HG02678 (cell line): Measurements from ENCODE around the gene KCNC1.

Experiments
- ATAC-seq: cut with Tn5 transposase; IDR thresholded peaks from one replicate; pipeline ENCODE4 v1.9.1; 2021; ENCODE audit warnings: mild to moderate bottlenecking, moderate library complexity; ENCODE audit not compliant: unreplicated experiment

Gene KCNC1

GRCh38 chr11:17736579-17736893, 2.0 kb downstream of the KCNC1 start:
- no peak for ATAC-seq

- no peak for ATAC-seq
Observed at GRCh38 chr11:17736930-17737817, 2.6 kb downstream of the KCNC1 start.

GRCh38 chr11:17738151-17738973, 3.8 kb downstream of the KCNC1 start:
- ATAC-seq = no peak

- ATAC-seq = no peak
Observed at GRCh38 chr11:17739945-17740338, 5.4 kb downstream of the KCNC1 start.

DNA sequence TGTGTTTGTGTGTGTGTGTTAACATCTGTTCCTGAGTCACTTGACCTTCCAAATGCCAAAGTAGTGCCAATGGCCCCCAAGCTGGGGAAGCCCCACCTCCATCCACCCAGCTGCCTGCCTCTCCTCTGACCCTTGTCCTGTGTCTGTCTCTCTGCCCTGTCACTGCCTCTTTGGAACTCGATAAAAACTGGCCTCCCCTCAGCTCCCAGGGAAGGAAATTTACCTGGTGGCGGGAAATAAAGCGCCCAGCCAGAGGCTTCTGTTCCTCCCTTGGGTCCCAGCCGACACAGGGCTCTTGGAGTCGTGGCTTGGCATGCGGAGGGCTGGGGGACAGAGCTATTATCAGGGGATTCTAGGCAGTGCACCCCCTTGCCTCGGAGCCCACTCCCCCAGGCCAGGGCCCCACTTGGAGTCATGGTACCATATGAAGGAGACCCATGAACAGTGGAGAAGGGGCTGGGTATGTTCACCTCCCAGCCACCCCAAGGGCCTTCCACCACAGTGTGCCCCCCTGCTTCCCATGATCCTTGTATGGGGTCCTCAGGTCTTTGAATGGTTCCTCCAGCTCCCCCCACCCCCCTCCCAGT, 6.2 kb downstream of the KCNC1 start:
- no peak for ATAC-seq

DNA sequence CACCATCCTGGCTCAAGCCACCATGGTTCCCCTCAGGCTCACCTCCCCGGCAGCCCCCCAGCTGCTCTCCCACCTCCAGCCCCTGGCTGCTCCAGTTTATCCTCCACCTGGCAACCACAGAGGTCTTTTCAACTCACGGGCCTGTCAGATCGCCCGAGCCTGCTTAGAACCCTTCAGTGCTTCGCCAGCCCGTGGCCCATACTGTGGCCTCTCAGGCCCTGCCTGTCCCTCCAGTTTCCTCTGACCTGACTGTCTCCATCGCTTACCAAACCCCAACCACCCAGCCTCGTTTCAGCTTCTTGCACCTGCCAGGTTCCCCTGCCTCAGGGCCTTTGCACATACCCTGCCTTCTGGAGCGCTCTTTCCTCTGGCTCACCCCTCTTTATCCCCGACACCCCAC, 6.9 kb downstream of the KCNC1 start:
- ATAC-seq = no peak

GRCh38 chr11:17742019-17742418, 7.4 kb downstream of the KCNC1 start:
- ATAC-seq = no peak

DNA sequence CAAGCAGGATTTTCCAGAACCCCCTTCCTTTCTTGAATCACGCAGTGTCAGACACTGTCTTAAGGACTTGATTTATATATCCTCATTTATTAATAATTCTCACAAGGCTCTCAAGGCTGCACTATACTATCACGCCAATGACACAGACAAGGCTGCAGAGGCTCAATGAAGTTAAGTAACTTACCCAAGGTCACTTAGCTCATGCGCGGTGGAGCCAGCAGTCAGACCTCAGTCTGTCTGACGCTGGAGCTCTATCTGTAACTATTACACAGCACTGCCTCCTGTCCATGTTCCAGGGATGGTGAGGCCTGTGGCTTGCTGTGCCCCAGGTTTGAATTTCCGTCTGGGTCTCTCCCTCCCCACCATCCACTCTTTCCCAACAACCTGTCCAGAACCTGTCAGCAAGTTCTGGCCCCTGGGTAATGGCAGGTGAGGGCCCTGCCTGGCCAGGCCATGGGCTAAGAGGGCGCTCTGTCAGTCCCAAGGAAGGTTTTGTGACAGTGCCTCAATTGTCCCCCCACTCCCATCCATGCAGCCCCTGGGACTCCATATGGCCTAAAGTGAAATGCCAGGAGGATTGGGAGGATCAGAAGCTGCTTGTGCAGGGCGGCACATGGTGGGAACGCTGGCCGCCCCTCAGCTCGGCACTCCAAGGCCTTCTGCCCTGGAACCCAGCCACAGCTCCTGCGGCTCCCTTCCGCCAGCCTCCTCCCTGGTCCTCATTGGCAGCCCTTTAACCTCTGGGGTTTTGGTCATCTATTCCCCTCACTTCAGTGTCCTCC, 8.6 kb downstream of the KCNC1 start:
- no peak for ATAC-seq

DNA sequence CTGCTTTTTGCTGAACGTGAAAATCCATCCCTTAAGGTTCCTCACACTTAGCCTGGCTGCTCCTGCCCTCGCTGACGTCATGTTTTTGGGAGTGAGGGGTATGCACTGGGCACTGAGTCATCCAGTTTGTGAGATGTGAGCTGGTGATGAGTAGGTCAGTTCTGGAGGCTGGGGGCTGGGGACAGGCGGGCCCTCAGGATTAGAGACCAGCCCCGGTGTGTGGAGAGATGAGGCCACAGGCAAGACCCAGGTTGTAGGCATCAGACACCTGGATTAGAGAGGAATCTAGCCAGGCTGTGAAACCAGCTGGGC, 9.2 kb downstream of the KCNC1 start:
- no peak for ATAC-seq

GRCh38 chr11:17744151-17744940, 9.8 kb downstream of the KCNC1 start:
- no peak for ATAC-seq

DNA sequence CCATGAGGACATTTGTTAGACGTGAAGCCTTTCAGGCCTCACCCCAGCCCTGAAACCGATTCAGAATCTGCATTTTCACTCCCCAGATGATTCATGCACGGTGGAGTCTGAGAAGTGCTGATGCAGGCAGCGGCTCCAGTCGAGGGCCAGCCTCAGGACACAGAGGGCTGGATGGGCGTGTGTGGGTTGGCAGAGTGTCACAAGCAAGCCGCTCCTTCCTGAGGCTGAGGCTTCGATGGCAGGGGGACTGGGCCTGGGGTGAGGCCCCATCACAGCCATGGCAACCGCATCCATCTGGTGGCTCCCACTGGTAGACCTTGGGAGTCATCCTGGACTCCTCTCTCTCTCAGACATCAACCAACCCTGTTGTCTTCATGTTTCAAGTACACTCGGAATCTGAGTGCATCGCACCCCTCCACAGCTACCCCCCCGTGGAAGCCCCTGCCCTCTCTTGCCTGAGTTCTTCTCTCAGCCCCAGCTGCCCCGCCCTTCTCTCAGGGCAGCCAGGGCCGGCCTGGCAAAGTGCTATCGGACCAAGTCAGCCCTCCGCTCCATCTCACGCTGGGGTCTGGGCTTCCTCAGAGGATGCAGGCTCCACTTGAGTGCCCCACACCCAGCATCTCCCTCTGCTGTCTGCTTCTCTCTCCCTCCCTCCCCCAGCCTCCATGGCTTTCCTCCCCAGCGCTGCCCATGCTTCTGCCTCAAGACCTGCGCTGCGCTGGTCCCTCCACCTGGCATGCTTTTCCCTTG, 10.6 kb downstream of the KCNC1 start:
- no peak for ATAC-seq

GRCh38 chr11:17746096-17746495, 11.5 kb downstream of the KCNC1 start:
- ATAC-seq = no peak

- no peak for ATAC-seq
Observed at GRCh38 chr11:17747131-17747955, 12.8 kb downstream of the KCNC1 start.

DNA sequence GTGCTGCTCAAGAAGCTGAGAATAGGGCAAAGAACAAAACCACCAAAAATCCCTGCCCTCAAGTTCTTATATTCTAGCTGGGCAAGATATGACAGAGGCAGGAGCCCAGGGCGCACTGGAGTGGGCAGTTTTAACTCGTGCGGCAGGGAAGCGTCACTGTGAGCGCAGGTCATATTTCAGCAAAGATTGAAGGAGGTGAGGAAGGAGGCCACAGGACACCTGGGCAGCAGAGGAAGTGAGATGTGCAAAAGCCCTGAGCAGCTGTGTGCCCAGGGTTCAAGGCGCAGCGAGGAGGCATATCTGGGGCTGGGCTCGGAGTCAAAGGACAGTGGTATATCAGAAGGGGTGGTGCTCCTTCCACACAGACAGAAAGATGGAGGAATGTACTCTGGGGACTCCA, 13.5 kb downstream of the KCNC1 start:
- no peak for ATAC-seq

DNA sequence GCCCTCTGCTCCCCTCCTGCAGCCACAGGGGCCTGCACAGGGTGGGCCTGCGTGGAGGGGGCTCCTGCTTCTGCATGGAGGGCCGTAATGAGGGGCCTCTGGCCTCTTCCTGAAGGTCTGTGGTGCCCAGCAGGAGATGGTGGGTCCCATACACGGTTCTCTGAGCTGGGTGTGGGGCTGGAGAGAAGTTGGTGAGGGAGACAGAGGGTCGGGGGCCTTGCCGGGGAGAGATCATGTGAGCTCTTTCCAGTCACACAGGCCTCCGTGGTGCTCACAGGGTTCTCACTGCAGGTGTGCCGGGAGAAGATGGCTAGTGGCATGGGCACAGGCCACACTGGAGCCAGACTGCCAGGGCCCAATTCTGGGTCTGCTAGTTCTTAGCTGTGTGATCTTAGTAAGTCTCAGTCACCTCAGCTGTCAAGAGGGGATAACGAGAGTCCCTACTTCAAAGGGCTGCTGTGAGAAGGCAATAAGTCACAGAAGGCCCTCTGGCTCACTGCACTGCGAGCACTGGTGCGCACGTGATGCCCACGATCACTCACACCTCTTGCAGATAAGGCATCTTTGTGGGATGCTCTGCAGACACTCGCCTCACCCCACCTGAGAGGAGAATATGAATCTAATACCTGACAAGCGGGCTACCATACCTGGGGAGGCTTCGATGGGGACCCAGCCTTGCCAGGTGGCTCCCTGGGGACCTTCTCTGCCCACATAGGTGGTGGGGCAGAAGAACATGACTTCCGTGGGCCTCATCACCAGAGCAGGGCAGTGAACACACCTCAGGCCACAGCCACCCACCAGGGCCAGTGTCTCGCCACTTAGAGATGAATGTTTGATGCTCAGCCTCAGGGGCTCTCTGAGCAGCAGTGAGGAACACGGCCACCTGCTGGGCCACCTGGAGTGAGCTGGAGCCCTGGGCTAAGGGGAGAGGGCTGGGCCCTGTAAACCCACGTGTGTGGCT, 14.5 kb downstream of the KCNC1 start:
- no peak for ATAC-seq

GRCh38 chr11:17750013-17750800, 15.6 kb downstream of the KCNC1 start:
- no peak for ATAC-seq

GRCh38 chr11:17750801-17751165, 16.2 kb downstream of the KCNC1 start:
- ATAC-seq = no peak
